ENCODE measurements around the gene MRPL43.
"Not testable (repeated sequence)": the region's sequence is repeated elsewhere in the genome, so short reads cannot be mapped to it uniquely, and the experiment has no call there.

The MRPL43 gene

DNA sequence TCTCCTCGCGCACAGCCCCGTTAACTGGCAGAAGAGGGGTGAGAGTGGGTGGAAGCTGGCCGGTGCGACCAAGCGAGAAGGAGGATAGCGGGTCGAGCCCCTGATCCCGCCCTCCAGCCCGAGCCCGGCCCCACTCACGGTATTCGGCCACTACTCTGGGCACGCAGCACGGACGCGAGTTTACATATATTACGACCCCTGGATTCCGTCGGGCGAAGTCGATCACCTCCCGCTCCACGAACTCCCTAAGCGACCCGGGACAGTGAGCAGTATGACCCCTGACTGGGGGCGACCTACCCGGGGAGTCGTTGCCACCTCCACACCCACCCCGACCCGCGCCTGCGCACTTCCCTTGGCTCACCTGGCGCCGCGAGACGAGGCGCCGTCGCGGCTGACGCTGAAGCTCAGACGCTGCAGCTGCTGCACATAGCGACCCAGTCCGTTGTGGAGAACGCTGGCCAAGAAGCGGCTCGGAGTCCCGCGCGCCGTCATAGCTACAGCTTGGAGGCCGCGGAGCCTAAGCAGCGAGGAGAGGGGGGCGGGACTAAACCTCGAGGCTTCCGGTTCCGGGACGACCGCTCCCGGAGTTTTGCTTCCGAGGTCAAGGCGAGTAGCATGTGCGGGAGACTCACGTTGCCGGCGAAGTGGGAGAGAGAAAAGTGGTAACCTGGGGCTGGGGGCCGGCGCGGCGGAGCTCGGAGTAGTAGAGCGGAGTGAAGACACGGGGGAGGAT lies at the start of gene MRPL43, which contains the start of gene TWNK:
MRPL43 (minus strand) TSS at position 546 of the 733 bp plus-strand sequence; CDS start at position 492, 54 bp downstream.
TWNK (plus strand) TSS at position 592 of the 733 bp plus-strand sequence. CDS start 668 bp downstream, outside the sequence.
- DNase-seq, result peak; percentile 7

DNA sequence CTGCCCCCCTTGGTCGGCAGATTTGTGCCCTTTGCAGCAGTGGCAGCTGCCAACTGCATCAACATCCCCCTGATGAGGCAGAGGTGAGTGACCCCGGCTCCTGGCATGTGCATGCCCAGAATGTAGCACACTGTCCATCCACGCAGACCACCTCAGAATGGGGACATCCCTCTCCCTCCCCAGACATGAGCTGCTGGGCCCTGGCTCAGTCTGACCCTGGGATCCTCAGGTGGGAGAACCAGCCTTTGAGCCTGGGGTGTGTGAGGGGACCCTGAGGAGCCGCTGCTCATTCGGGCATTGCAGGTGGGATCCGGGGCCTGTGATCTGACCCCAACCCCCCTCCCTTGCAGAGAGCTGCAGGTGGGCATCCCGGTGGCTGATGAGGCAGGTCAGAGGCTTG lies 49.4 kb upstream of the MRPL43 start:
- no peak for DNase-seq

DNA sequence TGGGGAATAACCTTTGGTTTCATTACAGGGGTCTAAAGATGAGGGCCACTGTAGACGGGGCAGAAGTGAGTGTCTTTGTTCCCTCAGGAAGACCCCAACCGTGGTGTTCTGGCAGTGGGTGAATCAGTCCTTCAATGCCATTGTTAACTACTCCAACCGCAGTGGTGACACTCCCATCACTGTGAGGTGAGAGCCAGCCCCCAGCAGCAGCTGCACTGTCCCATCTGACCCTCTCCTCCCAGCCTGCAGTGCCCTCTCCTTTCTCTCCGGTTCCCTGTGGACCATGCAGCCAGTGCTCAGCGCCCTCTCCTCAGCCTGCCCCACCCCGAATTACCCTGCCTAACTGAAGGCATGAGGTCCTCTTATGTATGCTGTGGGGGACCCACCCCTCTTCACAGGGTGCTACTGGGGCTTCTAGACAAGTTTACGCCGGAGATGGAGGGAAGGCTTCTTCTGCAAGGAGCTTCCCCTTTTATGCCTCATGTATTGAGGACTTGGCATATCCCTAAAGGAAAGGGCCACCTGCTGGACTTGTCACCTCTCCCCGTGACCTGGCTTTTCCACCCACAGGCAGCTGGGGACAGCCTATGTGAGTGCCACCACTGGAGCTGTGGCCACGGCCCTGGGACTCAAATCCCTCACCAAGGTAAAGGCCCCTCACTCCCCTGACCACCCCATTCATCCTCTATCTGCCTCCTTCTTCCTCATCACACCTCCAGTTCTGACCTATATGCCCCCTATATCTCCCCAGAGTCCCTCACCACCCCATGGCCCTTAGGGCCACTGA lies 48.8 kb upstream of the MRPL43 start:
- no peak for DNase-seq

DNA sequence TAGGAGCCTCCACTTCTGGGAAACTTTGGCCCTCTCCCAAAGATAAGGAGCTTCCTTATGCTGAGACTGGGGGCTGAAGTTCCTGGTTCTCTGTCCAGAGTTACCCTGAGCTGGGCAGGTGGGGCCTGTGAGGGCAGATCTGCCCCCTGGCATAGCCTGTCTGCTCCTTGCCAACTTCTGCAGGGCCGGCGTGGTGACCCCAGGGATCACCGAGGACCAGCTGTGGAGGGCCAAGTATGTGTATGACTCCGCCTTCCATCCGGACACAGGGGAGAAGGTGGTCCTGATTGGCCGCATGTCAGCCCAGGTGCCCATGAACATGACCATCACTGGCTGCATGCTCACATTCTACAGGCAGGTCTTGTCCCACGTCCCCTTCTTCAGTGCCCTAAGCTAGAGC lies 48.0 kb upstream of the MRPL43 start:
- DNase-seq, result no peak

DNA sequence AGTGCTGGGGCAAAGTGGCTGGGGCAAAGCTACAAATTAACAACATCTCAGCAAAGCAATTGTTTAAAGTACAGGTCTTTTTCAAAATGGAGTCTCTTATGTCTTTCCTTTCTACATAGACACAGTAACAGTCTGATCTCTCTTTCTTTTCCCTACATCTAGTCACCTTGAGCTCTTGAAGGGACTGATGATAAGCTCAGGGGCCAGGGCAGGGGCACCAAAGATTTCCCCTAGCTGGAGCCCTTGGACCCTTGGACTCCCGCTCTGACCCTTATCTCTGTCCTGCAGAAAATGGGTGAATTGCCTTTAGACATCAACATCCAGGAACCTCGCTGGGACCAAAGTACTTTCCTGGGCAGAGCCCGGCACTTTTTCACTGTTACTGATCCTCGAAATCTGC lies 47.1 kb upstream of the MRPL43 start:
- DNase-seq, result not testable (repeated sequence)

DNA sequence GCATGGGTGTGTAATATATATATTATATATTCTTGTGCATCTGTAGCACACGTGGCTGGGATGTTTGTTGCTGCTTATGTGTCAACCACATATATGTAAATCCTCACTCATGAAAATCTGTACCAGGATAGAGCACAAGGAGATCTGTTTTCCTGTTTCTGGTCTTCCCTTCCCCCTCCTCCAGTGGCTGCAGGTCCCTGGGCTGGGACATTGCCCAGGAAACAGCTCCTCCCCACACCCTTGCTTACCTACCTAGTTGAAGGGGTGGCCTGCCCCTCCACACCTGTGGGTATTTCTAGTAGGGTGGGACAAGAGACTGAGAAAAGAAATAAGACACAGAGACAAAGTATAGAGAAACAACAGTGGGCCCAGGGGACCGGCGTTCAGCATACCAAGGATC lies 46.0 kb upstream of the MRPL43 start:
- DNase-seq, result no peak

DNA sequence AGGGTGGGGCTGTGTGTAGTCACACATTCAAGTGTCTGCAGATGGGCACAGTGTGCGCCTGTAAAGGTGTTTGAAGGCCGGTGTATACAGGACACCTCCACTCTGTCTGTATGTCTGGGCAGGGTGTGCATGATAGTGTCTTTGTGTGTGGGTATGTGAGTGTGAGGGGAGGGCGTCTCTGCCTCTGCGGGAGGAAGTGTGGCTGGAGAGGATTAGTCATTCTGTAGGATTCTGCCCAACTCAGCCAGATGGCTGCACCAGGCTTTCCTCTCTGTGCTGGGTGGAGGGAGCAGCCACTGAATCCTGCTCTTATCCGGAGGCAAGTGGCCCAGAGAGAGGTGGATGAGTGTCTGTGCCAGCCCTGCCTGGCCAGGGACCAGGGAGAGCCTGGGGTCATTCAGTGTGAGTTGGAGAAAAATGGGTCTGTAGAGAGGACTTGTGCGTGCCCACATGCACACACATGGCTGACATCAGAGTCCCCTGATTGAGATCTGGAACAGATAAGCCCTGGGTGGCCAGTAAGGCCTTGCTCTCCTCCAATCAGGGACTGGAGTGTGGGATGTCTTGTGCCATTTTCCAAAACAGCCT lies 45.4 kb upstream of the MRPL43 start:
- DNase-seq, result no peak

DNA sequence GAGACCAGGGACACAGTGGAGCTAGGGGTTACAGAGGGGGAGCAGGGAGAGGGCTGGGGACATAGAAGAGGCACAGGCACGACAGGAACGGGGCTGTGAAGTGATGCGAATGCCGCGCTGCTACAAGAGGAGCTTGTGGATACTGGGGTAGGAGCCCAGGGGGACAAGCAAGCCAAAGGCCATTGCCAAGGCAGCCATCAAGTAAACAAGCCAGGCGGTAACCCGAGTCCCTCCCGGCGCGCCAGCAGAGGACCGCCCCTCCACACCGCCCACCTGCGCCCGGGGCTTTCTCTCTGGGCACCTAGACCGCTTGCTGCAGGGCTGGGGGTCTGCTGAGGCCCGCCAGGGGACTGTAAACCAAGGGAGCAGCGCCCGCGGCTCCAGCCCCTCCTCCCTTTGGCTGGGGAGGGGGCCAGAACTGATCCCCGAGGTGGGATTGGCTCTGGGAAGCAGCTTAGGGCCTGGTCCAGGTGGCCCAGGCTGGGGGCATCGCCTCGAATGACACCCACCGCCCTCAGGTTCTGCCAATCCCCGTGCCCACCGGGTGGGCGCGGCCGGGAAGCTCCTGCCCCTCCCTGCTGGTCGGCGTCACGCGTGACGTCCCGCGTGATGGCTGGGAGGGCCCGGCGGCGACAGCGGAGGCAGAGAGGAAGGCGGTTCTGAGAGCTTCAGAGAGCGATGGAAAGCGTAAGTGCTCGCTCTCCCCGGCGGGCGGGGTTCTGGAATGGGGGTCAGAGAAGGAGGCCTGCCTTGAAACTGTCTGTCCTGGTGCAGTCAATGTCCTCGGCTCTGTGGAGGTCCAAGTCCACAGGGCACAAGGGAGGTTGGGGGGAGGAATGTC lies 44.7 kb upstream of the MRPL43 start:
- no peak for DNase-seq

DNA sequence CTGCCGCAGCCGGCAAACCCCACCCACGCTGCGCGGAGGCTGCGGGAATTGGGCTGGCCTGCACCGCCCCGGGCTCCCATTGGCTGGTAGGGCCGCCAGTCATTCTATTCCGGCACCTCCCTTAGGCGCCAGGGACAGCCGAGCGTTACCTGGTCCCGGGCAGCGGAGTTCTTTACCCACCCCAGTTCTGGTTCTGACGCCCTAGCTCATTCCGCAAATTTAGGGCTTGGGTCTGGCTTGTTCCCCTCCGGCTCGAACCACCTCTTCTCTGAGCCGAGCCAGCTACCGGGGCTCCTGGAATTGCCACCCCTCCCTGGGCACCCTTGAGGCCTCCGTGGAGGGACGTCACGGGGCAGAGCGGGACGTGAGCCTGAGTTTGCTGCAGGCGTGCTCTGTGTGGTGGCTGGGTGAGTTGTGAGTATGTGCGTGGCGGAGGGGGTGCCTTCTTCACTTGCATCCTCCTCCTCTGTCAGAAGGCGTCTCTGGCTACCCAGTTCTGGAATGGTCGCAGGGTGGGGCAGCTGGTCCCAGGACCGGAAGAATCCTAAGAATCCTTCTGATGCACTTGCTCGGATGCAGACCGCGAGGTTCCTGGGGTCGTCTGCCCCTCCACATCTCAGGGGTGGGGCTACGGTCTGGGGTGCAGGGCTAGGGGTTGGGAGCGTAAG lies 44.0 kb upstream of the MRPL43 start, which contains the start of the genes PDZD7 and SFXN3:
PDZD7 (minus strand) TSS at position 2 of the 668 bp plus-strand sequence. CDS start 910 bp downstream, outside the sequence.
SFXN3 (plus strand) TSS at position 107 of the 668 bp plus-strand sequence. CDS start 3,461 bp downstream, outside the sequence.
- peak; percentile 50 for DNase-seq

DNA sequence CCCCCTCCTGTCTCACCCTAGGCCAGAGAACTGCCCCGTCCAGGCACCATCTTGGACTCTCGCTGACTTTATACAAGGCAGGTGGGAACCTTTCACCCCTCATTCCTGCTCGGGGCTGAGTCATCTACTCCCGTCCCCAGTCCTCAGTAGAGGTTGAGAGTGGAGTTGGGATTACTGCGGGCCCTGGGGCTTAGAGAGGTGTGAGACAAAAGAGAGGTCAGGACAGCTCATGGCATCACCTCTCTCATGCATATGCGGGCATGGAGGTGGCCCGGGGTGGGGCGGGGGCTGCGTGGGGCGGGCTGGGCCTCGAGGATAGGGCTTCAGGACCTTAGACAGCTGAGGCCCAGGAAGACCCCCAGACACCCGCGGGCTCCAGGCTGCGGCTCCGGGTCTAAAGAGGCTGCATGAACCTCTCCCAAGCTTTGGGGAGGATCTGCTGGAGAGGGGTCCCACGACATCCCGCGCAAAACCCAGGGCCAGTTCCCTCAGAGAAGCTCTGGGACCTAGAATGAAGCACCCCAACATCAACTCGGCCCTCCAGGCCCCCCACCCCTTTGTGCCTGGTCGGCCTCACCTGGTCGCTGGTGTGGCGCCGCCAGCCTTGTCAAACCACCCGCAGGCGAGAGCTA lies 43.3 kb upstream of the MRPL43 start:
- DNase-seq, result no peak

DNA sequence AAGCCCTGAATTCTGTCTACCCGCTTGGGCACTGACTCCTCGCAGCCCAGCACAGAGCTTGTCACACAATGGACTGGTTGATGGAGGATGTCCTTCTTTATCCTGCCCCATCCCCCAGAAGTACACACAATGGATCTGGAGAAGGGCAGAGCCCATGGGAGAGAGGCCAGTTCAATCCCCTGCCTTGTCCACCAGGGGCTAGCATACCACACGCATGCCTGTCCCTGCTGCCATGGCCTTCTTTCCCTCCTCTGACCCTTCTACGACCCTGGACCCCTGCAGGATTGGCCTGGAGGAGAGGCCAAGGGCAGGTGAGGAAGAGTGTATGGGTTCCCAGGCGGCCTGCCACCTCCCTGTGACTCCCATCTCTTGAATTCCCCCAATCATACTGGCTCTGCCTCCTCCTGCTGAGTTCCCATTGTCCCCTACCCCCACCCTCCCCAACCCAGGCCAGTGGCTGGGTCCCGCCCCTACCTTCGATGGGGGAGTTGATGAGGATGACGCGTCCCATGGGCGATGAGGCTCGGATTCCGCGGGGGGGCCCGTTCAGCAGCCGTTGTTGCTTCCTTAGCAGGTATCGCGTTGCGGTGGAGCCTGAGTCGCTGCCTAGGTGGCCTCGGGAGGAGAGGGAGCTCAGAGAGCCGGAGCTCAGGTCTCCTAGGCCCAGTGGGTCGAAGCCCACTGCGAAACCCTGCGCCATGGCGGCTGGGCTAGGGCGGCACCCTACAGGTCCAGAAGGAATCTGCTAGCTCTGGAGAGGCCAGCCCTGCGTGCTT lies 42.4 kb upstream of the MRPL43 start:
- DNase-seq, result peak; percentile 27

DNA sequence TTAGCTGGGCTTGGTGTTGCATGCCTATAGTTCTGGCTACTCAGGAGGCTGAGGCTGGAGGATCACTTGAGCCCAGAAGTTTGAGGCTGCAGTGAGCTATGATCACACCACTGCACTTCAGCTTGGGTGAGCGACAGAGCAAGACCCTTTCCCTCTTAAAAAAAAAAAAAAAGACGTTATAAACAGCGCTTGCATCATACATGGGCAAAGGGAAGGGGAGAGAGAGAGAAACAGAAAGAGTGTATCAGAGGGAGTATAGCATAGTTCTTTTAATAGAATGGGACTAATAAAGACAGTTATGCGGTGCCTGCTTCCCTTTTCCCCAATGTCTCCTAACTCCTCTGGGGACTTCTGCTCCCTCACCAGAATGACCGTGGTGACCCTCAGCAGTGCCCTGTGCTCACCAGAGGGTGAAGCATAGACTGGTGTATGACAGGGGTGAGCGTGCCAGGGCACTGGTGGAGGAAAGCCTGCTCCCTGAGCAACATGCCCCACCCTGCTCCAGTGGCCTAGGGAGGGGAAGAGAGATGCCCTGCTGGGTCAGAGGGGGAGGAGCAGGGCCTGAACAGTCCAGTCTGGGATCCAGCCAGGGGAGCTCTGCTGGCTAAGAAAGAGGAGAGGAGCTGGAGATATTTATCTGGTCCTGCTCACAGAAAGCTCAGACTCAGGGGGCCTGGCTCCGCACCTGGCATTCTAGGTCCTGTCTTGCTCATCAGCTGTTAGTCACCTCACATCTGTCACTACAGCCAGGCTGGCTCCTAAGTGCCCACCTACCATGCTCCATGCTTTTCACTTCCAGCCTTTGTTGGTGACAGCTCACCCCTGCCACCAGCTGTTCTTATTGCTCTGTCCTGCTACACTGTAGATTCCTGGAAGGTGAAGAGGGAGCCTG lies 41.4 kb upstream of the MRPL43 start:
- DNase-seq, result no peak

DNA sequence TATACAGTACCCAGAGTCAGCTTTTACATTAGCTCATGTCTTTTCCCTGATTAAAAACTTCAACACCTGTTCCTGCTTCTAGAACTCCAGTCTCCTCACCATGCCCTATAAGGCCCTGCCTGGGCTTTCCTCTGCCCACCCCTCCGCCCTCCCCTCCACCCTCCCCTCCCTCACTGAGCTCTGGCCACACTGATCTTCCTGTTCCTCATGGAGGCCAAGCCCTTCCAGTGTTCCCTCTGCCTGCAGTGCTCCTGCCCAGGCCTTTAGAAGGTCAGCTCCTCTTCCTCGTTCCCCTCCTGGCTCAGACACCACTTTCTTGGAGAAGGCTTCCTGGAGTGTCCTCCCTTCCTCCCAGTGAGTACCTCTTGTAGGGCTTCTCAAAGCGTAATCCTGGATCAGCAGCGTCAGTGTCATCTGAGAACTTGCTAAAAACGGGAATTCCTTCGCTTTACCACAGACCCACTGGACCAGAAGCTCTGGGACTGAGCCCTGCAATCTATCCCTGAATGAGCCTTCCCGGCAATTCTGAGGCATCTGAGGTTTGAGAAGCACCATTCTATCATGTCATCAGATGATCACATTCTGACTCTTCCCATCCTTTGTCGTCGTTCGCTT lies 39.9 kb upstream of the MRPL43 start:
- no peak for DNase-seq

DNA sequence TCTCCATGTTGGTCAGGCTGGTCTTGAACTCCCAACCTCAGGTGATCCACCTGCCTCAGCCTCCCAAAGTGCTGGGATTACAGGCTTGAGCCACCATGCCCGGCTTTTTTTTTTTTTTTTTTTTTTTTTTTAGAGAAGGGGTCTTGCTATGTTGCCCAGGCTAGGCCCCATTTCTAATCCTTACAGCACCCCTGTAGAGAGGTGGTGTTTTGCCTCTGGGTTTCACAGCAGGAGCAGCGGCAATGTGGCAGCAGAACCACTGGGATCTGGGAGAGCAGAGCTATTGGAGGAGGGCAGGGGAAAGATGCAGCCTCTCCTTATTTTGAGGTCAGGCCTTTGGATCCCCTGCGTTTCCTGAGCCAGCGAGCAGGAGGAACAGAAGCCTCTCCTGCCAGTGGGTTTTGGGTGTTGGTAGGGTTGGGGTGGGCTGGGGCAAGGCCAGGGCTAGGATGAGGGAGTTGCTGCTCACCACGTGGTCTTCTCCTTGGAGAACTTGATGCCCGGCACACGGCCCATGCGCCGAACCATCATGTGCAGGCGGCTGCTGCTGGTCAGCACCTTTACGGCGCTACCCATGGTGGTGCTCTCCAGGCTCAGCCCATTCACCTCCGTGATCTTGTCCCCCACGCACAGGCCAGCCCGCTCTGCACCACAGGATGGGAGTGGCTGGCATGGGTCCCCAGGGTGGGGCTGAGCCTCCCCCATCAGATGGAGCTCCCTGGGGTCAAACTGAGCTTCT lies 35.8 kb upstream of the MRPL43 start:
- no peak for DNase-seq

DNA sequence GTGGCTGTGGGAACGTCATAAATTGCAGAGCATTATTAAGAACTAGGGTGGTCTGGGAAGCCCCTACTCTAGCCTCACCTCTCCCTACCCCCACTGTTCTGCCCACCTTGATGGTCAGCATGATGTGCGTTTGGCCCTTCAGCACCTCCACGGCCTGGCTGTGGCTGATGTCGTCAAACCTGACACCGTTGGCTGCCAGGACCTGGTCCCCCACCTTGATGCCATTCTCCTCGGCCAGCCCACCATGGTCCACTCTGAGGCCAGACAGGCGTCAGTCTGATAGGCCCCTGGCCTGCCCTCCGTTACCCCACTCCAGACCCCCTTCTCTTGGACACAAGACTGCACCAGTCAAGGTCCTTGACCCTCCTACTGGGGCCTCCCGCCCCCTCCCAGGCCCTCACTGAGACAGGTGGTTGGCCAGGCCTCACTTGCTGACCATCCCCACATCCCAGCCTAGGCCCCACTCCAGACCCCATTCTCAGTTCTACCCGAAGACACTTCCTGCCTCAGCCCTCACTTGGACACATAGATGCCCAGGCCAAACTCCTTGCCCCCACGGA lies 34.5 kb upstream of the MRPL43 start:
- DNase-seq, result no peak

DNA sequence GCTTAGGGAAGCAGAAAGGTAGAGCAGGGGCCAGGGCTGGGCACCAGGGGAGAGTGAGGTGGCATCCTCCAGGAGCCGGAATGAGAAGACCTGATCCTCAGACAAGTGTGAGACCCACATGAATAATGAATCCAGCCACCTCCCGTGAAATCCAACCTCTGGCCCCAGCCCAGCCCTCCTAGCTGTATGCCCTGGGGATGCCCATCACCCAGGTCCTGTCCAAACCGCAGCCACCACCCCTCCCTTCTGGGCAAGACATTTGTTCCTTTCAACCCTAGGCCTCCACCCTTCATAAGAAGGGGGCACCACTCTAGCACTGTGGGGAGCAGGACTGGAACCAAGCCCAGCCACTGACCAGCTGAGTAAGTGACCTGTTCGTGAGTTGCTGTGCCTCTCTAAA lies 33.9 kb upstream of the MRPL43 start:
- DNase-seq, result no peak

DNA sequence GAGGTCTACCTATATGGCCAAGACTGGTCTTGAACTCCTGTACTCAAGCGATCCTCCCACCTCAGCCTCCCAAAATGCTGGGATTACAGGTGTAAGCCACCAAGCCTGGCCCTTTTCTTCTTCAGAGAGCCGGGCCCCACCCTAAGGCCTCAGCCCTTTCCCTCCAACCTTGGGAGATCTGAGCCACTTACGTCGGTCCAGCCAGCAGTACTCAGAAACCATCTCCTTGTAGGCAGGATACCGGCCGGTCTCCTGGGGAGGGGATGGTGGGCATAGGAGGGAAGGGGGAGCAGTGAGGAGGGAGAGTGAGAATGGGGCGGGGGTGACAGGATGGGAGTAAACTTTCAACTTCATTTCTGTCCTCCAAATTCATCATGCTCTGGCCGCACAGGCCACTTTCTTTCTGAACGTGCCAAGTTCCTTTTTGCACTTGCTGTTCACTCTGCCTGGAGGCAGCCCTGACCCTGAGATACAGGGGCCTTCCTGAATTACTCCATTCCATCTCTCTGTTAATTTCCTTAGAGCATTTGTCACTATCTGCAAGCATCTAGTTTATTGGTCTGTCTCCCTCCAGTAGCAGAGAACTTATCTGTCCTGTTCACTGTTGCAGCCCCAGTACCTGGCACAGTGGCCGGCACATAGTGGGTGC lies 33.3 kb upstream of the MRPL43 start:
- no peak for DNase-seq

DNA sequence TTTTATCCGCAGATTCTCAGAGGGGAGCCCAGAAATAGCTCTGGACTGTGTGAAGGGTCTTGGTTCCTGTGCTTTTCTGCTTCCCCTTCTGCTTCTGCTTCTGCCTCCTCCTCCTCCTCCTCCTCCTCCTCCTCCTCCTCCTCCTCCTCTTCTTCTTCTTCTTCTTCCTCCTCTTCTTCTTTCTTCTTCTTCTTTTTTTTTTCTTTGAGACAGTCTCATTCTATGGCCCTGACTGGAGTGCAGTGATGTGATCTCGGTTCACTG lies 32.1 kb upstream of the MRPL43 start:
- DNase-seq, result no peak

All from NCI-H2107 (cell line).